AG09319 (cell line): ENCODE data around the gene CHTF8.

Experiments used
- DNase-seq: peaks from one replicate; pipeline ENCODE4 v3.0.0-alpha.2; 2010; ENCODE audit warnings: low read depth; ENCODE audit errors: extremely low read depth
- TF ChIP-seq, protein P1 (sequence below): IDR thresholded peaks from 2 replicates; pipeline ENCODE4 v1.5.1; 2011; ENCODE audit warnings: low read depth, mild to moderate bottlenecking, inconsistent platforms, low read length, moderate library complexity

CHTF8 gene

DNA sequence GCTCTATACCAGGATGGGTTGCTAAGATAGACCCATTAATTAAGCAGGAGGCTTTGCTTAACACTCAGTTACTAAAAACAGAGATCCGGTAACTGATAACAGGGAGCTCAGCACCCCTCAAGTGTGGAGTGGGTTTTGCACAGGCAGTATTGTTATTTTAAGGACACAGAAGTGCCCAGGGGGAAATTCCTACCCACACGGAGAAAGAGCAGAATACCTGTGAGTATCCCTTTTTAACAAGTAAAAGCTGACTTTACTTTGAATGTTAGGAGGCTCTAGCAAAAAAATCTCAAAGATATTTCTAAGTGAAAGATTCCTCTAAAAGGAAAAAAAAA is 59.8 kb downstream of the CHTF8 start:
- no peak for DNase-seq
- TF ChIP-seq, protein P1, sequence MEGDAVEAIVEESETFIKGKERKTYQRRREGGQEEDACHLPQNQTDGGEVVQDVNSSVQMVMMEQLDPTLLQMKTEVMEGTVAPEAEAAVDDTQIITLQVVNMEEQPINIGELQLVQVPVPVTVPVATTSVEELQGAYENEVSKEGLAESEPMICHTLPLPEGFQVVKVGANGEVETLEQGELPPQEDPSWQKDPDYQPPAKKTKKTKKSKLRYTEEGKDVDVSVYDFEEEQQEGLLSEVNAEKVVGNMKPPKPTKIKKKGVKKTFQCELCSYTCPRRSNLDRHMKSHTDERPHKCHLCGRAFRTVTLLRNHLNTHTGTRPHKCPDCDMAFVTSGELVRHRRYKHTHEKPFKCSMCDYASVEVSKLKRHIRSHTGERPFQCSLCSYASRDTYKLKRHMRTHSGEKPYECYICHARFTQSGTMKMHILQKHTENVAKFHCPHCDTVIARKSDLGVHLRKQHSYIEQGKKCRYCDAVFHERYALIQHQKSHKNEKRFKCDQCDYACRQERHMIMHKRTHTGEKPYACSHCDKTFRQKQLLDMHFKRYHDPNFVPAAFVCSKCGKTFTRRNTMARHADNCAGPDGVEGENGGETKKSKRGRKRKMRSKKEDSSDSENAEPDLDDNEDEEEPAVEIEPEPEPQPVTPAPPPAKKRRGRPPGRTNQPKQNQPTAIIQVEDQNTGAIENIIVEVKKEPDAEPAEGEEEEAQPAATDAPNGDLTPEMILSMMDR: no peak

DNA sequence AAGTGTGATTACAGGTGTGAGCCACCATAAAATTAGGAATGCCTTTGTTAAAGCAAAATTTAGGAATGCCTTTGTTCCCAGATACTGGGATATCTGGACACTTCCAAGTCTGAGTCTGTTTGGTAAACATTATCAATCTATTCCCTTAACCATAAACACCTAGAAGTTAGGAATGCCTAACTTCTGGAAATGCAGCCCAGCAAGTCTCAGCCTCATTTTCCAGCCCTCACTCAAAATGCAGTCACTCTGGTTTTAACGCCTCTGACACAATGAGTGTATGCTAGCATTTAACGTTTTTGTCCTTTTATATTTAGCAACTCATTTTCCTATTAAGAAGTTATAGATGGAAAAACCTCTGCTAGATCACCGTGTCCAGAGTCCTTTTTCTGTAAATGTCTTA is 61.4 kb downstream of the CHTF8 start:
- TF ChIP-seq, protein P1: no peak

DNA sequence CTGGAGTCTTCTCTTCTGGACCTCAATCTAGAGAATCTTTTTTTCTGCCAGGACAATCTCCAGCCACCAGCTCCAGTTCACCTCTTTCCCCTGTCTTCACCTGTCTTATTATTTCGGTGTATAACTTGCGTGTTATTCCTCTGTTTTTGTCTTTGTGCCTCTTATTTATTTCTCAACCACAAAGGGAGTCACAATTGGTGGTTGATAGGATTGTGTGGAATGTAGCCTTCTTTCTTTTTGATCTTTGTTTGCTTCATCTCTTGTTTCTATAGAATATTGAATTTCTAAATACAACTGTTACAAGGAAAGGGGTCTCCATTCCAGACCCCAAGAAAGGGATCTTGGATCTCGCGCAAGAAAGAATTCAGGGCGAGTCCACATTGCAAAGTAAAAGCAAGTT is 62.9 kb downstream of the CHTF8 start:
- DNase-seq: no peak

More for the DNA sequence above, 61.4 kb downstream of the CHTF8 start:
- DNase-seq: no peak

More for the DNA sequence above, 62.9 kb downstream of the CHTF8 start:
- TF ChIP-seq, protein P1: no peak
